ENCODE results near the gene TTYH3.

GRCh38 chr7:2586326-2587020 lies 45.3 kb upstream of the TTYH3 start:
- TF ChIP-seq POLR2AphosphoS5 (IDR thresholded peaks at IDR 0.05; ENCODE audit: borderline replicate concordance, low read depth, low read length): no peak
- no peak for TF ChIP-seq EZH2 (IDR thresholded peaks at IDR 0.05)

Measured in SK-N-MC (cell line).